HL-60 (cell line): ENCODE data around the gene FMC1.

Source experiments
- CTCF ChIP-seq: IDR thresholded peaks from one replicate; pipeline ENCODE4 v1.5.1; 2011; ENCODE audit warnings: low read length, control low read depth, inconsistent platforms; ENCODE audit not compliant: insufficient read depth
- POLR2AphosphoS5 ChIP-seq: IDR thresholded peaks from 2 replicates; pipeline ENCODE4 v1.6.1; 2012; ENCODE audit warnings: low read depth
- SPI1 ChIP-seq: IDR thresholded peaks from 2 replicates; pipeline ENCODE4 v1.6.1; 2012; ENCODE audit warnings: low read depth, mild to moderate bottlenecking, borderline replicate concordance
- TF ChIP-seq, protein P1 (sequence below): IDR thresholded peaks from 2 replicates; pipeline ENCODE4 v1.6.1; 2012; ENCODE audit warnings: low read depth; ENCODE audit not compliant: insufficient replicate concordance

GRCh38 chr7:139339025-139339424 lies 2.1 kb upstream of the FMC1 start:
- TF ChIP-seq CTCF, result no peak
- TF ChIP-seq, protein P1, sequence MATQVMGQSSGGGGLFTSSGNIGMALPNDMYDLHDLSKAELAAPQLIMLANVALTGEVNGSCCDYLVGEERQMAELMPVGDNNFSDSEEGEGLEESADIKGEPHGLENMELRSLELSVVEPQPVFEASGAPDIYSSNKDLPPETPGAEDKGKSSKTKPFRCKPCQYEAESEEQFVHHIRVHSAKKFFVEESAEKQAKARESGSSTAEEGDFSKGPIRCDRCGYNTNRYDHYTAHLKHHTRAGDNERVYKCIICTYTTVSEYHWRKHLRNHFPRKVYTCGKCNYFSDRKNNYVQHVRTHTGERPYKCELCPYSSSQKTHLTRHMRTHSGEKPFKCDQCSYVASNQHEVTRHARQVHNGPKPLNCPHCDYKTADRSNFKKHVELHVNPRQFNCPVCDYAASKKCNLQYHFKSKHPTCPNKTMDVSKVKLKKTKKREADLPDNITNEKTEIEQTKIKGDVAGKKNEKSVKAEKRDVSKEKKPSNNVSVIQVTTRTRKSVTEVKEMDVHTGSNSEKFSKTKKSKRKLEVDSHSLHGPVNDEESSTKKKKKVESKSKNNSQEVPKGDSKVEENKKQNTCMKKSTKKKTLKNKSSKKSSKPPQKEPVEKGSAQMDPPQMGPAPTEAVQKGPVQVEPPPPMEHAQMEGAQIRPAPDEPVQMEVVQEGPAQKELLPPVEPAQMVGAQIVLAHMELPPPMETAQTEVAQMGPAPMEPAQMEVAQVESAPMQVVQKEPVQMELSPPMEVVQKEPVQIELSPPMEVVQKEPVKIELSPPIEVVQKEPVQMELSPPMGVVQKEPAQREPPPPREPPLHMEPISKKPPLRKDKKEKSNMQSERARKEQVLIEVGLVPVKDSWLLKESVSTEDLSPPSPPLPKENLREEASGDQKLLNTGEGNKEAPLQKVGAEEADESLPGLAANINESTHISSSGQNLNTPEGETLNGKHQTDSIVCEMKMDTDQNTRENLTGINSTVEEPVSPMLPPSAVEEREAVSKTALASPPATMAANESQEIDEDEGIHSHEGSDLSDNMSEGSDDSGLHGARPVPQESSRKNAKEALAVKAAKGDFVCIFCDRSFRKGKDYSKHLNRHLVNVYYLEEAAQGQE, result no peak
- TF ChIP-seq POLR2AphosphoS5, result no peak
- TF ChIP-seq SPI1, result no peak
